IPS-11a (cell line): Measurements from ENCODE around the gene PRKG1.
A peak's percentile ranks its signal among the peaks of the same experiment; 100 is the strongest.

ENCODE experiments used
- H3K4me3 ChIP-seq: one replicate; pipeline ENCODE4 v1.5.1; 2013; ENCODE audit warnings: low read depth, low read length, control low read depth

The PRKG1 gene

GRCh38 chr10:52027055-52027705 is 952.9 kb downstream of the PRKG1 start:
- H3K4me3 ChIP-seq = no peak overlapping the region

DNA sequence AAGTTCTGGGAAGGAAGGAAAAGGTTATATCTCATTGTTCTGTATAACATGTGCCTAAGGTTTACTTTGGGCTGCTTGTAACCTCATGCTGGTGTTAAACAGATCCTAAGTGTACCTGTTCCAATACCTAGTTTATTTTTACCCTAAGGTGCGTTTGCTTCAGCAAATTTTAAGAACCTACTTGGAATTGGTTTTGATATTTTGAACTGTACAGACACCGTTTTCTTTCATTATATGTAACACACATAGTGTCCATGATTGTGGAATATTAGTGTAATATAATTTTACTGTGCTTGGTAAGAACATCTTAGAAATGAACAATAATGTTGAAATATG is 954.2 kb downstream of the PRKG1 start:
- no peak overlapping the region for H3K4me3 ChIP-seq

DNA sequence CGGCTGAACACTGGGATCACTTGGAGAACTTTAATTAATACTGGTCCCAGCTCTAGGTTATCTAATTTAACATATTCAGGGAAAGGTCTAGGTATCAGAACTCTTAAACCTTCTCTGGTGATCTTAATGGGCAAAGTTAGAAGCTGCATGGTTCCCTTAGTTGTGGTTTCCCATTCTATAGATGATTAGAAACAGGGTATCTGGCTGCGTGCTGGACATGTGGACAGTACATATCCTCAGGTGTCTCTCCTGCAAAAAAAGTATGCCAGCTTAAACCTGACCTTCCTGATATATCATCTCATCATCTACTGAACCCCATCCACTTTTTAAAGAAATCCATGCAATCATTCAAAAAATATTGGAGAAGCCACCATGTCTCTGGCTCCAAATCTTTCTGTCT is 955.3 kb downstream of the PRKG1 start:
- no peak overlapping the region for H3K4me3 ChIP-seq

DNA sequence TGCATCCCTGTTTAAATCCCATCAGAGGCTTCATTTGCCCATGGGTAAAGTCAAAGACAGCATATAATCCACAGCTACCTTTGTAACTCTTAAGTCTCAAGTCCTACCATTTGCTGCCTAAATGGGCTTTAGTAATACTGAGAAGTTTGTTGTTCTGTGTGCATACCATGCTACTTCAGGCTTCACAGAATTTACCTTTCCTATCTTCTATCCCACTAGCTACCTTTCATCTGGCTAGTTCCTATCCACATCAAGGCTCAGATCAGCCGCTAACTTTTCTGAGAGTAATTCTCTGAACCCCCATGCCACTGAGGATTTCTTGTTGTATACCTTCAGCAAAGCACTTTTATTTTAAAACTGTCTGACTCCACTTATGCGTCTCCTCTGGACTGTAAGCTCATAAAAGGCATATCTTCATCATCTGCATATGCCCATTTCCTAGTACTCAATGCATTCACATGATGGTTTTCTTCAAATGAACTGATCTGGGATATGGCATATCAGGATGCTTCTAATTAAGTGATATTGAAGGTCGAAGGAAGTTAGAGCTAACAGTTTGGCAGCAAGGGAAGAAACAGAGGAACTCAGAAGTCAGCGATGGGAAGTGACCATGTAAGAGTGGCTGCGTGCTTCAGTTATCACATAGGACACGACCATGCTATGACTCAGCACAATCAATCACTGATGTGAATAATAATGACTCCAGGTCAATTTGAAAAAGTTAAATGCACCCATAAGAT is 955.9 kb downstream of the PRKG1 start:
- no peak overlapping the region for H3K4me3 ChIP-seq

DNA sequence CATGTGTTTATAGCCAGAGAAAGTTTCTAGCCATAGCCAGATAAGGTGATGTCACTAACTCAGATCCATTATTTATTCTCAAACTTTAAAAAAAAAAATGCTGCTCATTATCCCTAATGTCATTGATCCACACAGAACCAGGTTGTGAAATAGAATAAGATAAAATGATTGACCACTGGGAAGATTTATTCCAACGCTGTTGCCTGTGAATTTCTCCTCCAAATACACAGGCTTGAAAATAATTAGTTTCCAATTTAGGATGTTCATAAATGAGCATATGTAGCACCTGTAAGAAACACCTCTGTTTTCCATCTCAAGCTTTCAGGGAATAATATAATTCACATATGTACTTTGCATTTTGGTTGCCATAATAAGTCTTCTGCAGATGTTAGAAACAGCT is 956.7 kb downstream of the PRKG1 start:
- no peak overlapping the region for H3K4me3 ChIP-seq

- no peak overlapping the region for H3K4me3 ChIP-seq
These were observed 957.5 kb downstream of the PRKG1 start for GRCh38 chr10:52031771-52032170.

DNA sequence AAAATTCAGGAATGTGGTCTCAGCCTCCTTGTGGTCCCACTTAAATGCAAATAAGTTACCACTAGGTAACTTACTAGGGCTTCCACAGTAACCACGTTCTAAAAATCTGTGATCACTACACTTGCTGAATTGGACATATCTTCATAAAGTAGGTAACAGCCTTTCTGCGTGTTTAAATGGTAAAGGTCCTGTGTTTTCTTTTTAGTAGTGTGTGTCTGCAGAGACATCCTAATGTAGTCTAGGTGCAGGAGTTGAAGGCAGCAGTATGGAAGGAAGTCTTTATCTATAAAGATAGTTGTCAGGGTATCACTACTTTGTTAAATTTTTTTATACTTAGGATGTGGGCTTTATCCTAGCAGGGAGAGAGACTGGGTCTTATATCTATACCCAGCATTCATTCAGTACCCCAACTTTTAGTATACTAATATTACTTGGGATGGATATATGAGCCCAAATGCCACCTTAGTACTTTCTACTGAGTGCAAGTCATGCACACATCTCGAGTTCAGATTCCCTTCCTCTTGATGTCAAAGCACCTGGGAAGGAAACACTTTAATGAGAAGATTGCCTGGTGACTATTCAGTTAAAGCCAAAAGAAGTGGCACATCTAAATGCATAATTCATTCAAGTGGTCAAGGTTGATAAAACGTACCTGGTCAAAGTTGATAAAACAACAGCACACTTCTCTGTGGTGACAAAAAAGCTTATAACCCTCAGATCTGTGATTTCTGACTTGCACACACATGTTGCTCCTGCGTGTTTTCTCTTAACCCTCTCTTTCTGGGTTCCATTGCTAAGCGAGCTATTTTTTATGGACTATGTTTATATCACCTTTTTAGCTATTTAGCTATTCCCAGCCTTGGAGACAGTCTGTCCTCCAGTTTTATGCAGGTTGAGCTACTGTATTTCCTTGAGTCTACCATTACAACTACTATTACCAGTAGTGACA is 958.7 kb downstream of the PRKG1 start:
- H3K4me3 ChIP-seq = no peak overlapping the region

DNA sequence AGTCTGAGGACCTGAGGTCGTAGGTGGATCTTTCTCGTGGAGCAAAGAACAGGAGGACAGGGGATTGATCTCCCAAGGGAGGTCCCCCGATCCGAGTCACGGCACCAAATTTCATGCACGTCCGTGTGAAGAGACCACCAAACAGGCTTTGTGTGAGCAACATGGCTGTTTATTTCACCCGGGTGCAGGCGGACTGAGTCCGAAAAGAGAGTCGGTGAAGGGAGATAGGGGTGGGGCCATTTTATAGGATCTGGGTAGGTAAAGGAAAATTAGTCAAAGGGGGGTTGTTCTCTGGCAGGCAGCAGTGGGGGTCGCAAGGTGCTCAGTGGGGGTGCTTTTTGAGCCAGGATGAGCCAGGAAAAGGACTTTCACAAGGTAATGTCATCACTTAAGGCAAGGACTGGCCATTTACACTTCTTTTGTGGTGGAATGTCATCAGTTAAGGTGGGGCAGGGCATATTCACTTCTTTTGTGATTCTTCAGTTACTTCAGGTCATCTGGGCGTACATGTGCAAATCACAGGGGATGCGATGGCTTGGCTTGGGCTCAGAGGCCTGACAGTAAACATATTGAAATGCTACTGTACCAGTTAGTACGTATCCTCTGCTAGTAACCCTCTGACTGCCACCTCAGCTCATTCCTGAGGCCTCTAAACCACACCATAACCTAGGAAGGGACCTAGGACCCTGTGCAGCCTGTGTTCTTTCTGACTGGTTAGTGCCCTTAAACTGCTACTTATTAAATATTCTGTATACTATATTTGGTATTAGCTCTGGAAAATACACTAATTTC is 964.9 kb downstream of the PRKG1 start:
- peak overlapping the region; percentile 62 for H3K4me3 ChIP-seq

- no peak overlapping the region for H3K4me3 ChIP-seq
These were observed 966.2 kb downstream of the PRKG1 start for GRCh38 chr10:52040486-52040885.

DNA sequence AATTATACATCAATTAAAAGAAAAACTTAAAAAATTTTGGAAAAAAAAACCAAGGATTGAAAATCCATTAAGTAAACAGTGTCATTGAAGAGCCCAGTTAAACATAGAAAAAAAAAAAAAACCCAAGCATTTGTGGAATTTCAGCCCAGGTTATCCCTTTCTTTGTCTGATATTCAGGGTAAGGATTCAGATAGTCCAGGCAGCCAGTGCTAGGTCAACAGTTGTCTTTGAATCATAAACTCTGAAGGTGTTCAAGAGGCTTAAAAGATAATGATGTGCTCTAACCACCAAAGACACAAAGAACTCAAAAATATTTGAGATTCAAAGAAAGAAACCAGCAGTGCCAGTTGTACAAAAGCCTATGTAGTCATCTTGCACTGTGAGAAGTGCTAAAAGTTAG is 969.5 kb downstream of the PRKG1 start:
- no peak overlapping the region for H3K4me3 ChIP-seq

DNA sequence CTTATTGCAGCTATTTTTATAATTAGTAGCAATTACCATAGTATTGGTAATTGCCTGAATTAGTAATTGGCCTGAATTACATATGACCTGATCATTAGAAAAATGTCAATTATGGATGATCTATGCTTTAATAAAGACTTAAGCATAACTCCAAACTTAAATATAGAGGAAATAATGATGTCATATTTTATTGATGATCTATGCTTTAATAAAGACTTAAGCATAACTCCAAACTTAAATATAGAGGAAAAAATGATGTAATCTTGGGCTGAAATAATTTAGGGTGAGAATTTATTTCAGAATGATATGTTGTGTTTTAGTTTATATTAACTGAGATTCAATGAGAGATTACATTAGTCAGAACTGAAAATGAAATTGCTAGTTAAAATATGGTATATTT is 973.8 kb downstream of the PRKG1 start:
- no peak overlapping the region for H3K4me3 ChIP-seq

GRCh38 chr10:52050429-52051047 is 976.3 kb downstream of the PRKG1 start:
- H3K4me3 ChIP-seq = no peak overlapping the region

DNA sequence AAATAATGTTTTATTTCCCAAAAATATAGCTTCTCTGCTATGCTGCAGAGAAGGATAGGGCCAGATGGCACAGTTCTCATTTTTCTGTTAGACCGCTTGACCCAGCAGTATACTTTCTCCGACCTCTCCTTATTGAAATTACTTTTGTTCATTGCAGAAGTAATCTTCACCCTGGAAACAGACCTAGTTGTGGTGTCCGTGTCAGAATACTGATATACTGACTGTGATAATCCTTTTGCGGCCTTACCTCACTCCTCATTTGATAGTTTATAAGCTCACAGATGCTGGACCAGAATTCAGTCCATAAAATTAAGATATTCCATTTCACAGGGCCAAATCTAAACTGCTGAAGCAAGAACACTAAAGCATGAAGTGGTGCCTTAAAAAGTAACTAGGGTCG is 979.2 kb downstream of the PRKG1 start:
- H3K4me3 ChIP-seq = no peak overlapping the region

GRCh38 chr10:52056291-52056690 is 982.0 kb downstream of the PRKG1 start:
- H3K4me3 ChIP-seq = no peak overlapping the region

DNA sequence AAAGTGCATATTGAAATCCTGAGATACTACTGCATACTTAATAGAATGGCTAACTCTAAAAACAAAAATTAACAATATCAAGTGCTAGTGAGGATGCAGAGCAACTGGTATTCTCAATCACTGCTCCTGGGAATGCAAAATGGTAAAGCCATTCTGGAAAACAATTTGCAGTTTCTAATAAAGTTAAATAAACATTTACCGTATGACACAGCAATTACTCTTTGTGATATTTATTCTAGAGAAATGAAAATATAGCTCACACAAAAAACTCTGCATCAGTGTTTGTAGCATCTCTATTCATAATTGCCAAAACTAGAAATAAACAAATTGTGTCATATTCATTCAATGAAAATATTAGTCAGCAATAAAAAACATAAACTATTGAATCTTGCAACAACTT is 984.8 kb downstream of the PRKG1 start:
- H3K4me3 ChIP-seq = no peak overlapping the region

DNA sequence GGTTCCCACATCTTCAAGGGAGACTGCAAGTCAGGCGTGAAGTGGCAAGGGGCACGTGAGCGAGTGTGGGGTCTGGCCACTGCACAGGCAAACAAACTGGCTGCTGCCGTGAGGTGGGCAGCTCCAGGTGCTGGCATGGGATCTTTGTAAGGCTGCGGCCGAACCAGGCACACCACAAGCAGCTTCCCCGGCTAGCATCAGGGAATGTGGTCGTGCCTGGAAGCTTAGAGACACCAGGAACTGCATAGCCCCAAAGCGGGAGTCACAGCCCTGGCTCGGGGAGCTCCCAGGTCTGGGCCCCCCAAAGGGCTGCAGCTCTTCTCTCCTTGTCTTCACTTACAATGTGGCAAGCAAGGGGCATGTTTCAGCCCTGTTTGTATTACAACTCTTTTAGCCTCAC is 988.9 kb downstream of the PRKG1 start:
- no peak overlapping the region for H3K4me3 ChIP-seq

DNA sequence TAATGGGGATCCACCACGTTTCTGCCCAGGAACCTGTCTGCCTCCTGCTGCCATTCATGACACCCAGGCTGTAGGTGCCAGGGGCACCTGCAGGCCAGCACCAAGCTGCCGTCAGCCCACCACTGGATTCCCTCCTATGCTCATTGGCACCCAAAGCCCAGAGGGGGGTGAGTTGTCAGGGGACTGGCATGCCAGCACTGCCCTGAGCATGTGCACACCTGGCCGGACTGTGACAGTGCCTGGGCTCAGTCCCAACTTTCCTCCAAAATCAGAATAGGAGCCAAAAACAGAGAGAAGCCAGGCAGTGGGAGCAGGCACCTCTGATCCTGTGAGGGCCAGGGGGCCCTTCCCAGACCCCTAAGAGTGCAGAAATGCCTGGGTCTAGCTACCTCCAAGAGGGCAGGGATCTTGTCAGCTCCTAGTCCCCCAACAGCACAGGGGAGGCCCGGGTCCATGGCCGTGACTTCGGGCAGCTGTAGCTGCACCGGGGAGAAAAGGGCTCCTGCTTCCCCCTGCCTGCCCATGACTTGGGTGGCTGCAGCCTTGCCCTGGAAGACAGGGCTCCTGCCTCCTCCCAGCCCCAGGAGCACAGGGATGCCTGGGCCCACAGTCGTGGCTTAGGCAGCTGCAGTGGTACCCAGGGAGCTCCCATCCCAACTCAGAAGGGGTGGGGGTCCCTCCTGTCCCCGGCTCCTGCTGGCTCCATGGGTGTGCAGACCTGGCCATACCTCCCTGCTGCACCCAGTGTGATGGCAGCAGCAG is 990.0 kb downstream of the PRKG1 start:
- H3K4me3 ChIP-seq = no peak overlapping the region

DNA sequence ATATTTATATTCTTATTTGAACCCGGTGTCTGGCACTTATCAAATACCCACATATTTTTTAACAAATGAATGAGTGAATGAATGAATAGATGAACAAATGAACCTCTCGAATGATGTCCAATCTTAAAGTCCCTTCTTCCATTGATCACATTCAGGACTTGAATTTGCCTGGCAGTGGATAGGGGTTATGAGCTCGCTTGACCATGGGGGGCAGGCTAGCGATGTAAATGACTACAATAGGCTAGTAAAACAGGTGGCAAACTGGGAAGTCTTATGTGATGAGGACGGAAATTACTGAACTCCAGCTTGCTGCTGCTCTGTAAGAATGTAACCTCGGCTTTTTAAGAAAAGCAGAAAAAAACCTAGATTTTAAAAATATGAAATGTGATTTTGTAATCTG is 992.1 kb downstream of the PRKG1 start:
- H3K4me3 ChIP-seq = no peak overlapping the region

- no peak overlapping the region for H3K4me3 ChIP-seq
These were observed 994.2 kb downstream of the PRKG1 start for GRCh38 chr10:52068485-52068884.

DNA sequence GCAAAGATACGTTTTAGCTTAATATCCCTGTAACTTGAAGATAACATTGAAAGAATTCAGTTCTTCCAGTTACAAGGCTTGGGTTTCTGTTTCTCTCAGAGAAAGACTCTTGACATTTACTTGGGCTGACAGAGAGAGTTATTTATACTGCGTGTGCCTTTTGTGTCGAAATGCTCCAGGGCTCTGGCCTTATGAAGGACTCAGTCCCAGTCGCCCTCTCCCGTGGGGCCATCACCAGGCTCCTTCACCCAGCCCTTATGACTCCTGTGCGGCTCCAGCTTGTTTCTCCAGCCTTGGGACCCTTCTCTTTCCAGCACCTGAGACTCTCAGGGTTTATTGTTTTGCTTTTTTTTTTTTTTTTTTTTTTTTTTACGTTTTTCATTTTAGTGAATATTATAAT is 997.5 kb downstream of the PRKG1 start:
- H3K4me3 ChIP-seq = no peak overlapping the region
